Measurements from ENCODE around the gene NELL1.
"Not testable (repeated sequence)": the region's sequence is repeated elsewhere in the genome, so short reads cannot be mapped to it uniquely, and the experiment has no call there.

The NELL1 gene

GRCh38 chr11:21174781-21175180, 505.4 kb downstream of the NELL1 start:
- FAIRE-seq, result no peak
- DNase-seq (ENCODE audit: insufficient read length, low spot score), result no peak

- FAIRE-seq, result no peak
- no peak for DNase-seq (ENCODE audit: insufficient read length, low spot score)
Measured at GRCh38 chr11:21177379-21177778, 508.0 kb downstream of the NELL1 start.

GRCh38 chr11:21179770-21180169, 510.4 kb downstream of the NELL1 start:
- DNase-seq (ENCODE audit: insufficient read length, low spot score) (no peak), FAIRE-seq (no peak)

GRCh38 chr11:21180182-21180581, 510.8 kb downstream of the NELL1 start:
- FAIRE-seq, result no peak
- no peak for DNase-seq (ENCODE audit: insufficient read length, low spot score)

- FAIRE-seq, result no peak
- DNase-seq (ENCODE audit: insufficient read length, low spot score), result no peak
Measured at GRCh38 chr11:21185959-21186358, 516.6 kb downstream of the NELL1 start.

DNA sequence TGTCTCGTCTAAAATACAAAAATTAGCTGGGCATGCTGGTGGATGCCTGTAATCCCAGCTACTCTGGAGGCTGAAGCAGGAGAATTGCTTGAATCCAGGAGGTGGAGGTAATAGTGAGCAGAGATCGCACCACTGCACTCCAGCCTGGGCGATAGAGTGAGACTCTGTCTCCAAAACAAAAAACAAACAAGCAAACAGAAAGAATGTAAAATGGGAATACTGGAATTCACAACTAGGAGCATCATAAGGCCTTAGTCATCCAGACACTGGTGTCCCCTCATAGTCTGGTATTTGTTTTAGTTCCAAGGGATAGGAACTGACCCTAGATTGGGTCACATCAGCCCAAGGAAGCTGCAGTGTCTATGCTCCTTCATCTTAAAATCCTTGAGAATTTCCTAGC, 520.8 kb downstream of the NELL1 start:
- DNase-seq (ENCODE audit: insufficient read length, low spot score) (no peak), FAIRE-seq (no peak)

DNA sequence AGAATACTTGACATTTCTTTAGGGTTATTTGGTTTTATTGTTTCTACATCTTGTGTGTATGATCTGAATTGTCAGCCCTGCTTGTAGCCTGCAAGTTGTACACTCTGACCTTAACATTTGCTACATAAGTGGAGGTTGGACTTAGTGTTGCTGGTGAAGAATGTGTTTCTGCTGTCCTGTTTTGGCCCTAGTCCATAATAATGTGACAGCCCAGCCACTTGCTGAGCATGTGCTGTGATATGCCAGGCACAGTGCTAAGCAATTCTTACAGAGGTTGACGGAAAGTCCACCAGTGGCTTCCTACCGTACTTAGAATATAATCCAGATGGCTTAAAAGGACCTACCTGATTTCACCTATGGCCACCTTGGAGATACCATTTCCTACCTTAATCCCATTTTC, 526.6 kb downstream of the NELL1 start:
- FAIRE-seq (no peak), DNase-seq (ENCODE audit: insufficient read length, low spot score) (no peak)

DNA sequence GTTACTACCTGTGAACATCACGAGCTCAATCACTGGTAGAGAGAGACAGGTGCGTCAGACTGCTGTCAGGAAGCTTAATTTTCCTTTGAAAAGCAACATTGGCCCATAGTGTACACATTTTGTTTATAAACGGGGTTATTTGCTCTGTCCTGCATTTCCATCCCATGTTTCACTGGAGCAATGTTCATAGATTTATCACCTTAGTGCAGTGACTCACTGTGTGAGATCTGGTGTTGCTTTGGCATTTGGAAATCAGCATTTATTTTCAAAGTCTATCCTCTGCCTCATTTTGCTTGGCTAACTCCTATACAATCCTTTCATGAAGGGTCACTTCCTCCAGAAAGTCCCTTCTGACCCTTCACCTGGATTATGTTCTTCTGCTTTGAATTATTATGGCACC, 529.1 kb downstream of the NELL1 start:
- DNase-seq (ENCODE audit: insufficient read length, low spot score) (no peak), FAIRE-seq (no peak)

DNA sequence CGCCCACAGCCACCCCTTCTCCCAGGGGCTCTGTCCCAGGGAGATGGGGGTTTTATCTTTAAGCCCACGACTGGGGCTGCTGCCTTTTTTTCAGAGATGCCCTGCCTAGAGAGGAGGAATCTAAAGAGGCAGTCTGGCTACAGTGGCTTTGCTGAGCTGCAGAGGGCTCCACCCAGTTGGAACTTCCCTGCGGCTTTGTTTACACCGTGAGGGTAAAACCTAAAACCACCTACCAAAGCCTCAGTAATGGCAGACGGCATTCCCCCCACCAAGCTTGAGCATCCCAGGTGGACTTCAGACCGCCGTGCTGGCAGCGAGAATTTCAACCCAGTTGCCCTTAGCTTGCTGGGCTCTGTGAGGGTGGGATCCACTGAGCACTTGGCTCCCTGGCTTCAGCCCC, 535.8 kb downstream of the NELL1 start:
- no peak for DNase-seq (ENCODE audit: insufficient read length, low spot score)
- FAIRE-seq, result no peak

DNA sequence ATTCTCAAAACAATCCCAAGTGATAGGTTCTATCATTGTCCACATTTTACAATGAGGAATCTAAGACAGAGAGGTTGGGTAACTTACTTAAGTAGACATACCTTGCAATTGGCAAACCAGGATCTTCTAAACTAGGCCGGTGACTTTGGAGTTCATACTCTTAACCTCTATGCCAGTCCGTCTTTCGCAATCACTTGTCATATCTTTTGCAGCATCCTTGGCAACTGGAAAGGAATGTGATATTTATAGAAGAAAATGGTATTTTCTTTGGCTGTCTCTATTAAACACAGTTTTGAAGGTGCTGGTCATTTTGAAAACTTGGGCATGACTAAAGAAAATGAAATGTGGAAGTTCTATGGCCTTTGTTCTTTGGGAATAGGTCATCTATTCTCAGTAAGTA, 556.5 kb downstream of the NELL1 start:
- no peak for DNase-seq (ENCODE audit: insufficient read length, low spot score)
- FAIRE-seq, result no peak

- FAIRE-seq (no peak), DNase-seq (ENCODE audit: insufficient read length, low spot score) (no peak)
Measured at GRCh38 chr11:21229224-21229623, 559.8 kb downstream of the NELL1 start.

- no peak for DNase-seq (ENCODE audit: insufficient read length, low spot score)
- FAIRE-seq, result no peak
Measured at GRCh38 chr11:21250196-21250595, 580.8 kb downstream of the NELL1 start.

DNA sequence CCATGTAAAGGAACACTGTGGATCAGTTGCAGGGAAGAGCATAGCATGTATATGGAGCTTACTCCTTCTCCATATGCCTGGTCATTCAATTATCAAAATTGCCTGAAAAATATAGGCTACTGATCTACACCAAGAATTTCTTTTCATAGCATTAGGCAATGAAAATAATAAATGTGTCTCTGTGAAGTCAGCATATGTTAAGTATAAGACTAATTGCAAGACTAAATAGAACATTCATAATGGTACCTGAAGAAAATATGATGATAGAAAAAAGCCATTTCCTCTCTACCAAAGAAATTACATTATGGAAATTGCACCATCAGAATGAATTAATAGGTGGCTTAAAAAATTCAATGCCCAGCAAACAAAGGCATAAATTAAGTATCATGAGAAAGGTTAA, 584.7 kb downstream of the NELL1 start:
- no peak for DNase-seq (ENCODE audit: insufficient read length, low spot score)
- FAIRE-seq, result no peak

- DNase-seq (ENCODE audit: insufficient read length, low spot score) (no peak), FAIRE-seq (no peak)
Measured at GRCh38 chr11:21254790-21255189, 585.4 kb downstream of the NELL1 start.

GRCh38 chr11:21257461-21257860, 588.1 kb downstream of the NELL1 start:
- FAIRE-seq, result no peak
- DNase-seq (ENCODE audit: insufficient read length, low spot score), result no peak

- no peak for FAIRE-seq
- no peak for DNase-seq (ENCODE audit: insufficient read length, low spot score)
Measured at GRCh38 chr11:21258414-21258813, 589.0 kb downstream of the NELL1 start.

- no peak for DNase-seq (ENCODE audit: insufficient read length, low spot score)
- no peak for FAIRE-seq
Measured at GRCh38 chr11:21260101-21260500, 590.7 kb downstream of the NELL1 start.

DNA sequence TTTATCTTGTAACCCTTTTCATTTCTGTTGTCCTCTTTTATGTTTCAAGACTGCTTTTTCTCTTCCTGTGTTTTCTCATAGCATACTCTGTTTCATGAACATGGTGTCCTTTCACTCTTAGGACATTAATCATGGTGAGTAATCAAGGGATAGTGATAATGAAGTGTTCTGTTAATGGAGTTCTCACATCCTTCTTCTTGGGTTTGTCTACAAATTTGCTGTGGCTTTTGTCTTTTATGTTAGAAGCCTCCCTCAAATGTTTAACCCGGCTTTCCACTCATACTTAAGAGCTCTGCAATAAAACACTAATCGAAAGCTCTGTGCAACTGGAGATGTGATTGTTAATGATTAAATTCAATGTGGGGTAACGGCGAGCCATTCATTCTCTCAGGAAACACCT, 593.6 kb downstream of the NELL1 start:
- no peak for DNase-seq (ENCODE audit: insufficient read length, low spot score)
- FAIRE-seq, result no peak

DNA sequence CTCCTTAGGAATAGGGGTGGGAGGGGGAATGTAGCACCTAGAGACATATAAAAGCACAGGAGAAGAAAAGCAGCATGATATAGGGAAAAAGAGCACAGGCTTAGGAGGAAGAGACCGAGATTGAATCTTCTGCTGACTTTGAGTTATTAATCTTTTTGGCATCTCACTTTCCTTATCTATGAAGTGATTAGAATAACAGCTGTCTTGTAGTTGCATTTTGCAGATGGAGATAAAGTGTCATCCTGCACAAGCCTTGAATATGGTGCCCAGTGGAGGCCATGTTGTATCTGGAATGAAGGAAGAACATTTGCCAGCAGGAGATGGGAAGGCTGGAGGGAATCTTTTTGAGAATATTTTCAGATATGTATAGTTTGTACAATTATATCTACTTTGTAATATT, 594.7 kb downstream of the NELL1 start:
- no peak for DNase-seq (ENCODE audit: insufficient read length, low spot score)
- FAIRE-seq, result no peak

DNA sequence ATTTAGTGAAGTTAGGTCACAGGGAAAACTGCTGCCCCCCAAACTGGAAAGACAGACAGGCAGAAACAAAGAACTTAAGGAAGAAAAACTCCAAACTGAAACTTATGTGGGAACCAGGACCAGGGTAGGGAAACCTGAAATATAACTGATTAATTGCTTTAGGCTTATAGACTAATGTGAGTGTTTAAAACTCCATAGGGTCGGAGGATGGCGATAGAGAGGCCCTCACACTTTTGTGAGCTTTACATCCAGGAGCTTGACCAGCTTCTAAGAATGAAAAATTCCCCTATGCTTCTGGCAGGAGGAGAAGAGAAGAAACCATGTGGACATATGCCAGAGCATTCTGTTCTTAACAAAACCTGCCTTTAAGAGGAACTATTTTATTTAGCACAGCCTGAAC, 598.6 kb downstream of the NELL1 start:
- FAIRE-seq (no peak), DNase-seq (ENCODE audit: insufficient read length, low spot score) (no peak)

- not testable (repeated sequence) for FAIRE-seq
Measured at GRCh38 chr11:21272139-21272538, 602.8 kb downstream of the NELL1 start.

GRCh38 chr11:21278840-21279239, 609.5 kb downstream of the NELL1 start:
- DNase-seq (ENCODE audit: insufficient read length, low spot score) (no peak), FAIRE-seq (no peak)

More at GRCh38 chr11:21272139-21272538, 602.8 kb downstream of the NELL1 start:
- DNase-seq (ENCODE audit: insufficient read length, low spot score), result not testable (repeated sequence)

DNA sequence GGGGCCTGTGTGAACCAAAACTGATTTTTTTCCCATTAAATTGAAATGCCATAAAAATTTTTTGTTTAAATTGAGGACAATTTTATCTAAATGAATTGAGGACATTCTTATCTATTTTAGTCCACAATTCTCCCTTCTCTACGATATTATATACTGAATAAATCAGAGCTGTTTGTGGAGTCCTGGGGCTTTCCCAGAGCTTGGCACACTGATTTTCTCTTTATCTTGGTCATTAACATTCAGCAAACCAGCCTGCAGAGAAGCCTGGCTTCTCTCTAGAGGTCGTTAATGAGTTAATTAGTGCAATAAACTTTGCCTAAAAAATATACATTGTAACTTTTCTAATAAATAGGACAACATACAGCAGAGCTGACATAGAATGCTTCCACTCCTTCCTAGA, 615.7 kb downstream of the NELL1 start:
- DNase-seq (ENCODE audit: insufficient read length, low spot score), result no peak

DNA sequence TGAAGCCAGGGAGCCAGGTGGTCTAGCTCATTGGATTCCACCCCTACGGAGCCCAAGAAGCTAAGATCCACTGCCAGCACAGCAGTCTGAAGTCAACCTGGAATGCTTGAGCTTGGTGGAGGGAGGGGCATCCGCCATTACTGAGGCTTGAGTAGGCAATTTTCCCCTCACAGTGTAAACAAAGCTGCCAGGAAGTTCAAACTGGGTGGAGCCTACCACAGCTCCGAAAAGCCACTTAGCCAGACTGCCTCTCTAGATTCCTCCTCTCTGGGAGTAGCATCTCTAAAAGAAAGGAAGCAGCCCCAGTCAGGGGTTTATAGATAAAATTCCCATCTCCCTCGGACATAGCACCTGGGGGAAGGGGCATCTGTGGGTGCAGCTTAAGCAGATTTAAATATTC, 620.3 kb downstream of the NELL1 start:
- DNase-seq (ENCODE audit: insufficient read length, low spot score) (no peak), FAIRE-seq (no peak)

More for the DNA sequence above, 615.7 kb downstream of the NELL1 start:
- no peak for FAIRE-seq
